Thyroid gland (tissue), 4 donors: ENCODE data around the gene SND1.

ENCODE experiments used
- CTCF ChIP-seq, 6 experiments: fragments of 200-600 bp in 3 of 6; fragments of 450-650 bp in 3 of 6; sonication (generic) in 3 of 6; IDR thresholded peaks; one replicate each; pipeline ENCODE4 v1.5.1; 2016 to 2019; ENCODE audit warnings: antibody characterized with exemption in 6 of 6, mild to moderate bottlenecking in 2 of 6, inconsistent platforms in 1 of 6, moderate library complexity in 1 of 6
- POLR2A ChIP-seq, 2 donors: fragments of 450-650 bp; IDR thresholded peaks; one replicate each; pipeline ENCODE4 v1.6.1; 2017; ENCODE audit warnings: antibody characterized with exemption in 2 of 2, mild to moderate bottlenecking in 2 of 2, moderate library complexity in 1 of 2

DNA sequence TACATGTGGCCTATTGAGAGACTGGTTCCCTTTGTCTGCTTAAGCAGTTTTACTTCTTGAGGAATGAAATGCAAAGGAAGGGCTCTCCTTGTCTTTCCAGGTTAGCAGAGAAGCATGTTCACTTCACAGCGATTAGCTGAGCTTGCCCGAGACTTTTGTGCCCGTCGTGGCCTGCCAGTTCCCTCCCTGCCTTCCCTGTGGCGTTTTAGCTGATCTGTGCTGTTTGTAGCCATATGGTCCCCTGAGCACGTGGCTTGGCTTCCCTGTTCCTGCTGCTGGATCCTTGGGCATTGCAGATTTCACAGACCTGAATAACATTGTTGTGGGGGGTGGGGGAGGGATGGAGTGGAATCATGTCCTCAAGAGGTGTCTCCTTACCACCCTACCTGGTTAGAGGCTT, 61.8 kb downstream of the SND1 start:
- TF ChIP-seq CTCF (IDR thresholded peaks at IDR 0.05) (no peak), POLR2A (IDR thresholded peaks at IDR 0.05) (no peak)
